HG03039 (cell line): ENCODE measurements around the gene CSNK1G1.
"Not testable (repeated sequence)": the region's sequence is repeated elsewhere in the genome, so short reads cannot be mapped to it uniquely, and the experiment has no call there.

Experiments used
- ATAC-seq: cut with Tn5 transposase; IDR thresholded peaks from one replicate; pipeline ENCODE4 v1.9.1; 2021; ENCODE audit warnings: mild to moderate bottlenecking, moderate library complexity; ENCODE audit not compliant: unreplicated experiment

The CSNK1G1 gene

GRCh38 chr15:64351265-64351664 is 4.7 kb downstream of the CSNK1G1 start:
- ATAC-seq, result no peak

GRCh38 chr15:64349375-64349774 is 6.6 kb downstream of the CSNK1G1 start:
- no peak for ATAC-seq

GRCh38 chr15:64348455-64348854 is 7.5 kb downstream of the CSNK1G1 start:
- ATAC-seq, result no peak

DNA sequence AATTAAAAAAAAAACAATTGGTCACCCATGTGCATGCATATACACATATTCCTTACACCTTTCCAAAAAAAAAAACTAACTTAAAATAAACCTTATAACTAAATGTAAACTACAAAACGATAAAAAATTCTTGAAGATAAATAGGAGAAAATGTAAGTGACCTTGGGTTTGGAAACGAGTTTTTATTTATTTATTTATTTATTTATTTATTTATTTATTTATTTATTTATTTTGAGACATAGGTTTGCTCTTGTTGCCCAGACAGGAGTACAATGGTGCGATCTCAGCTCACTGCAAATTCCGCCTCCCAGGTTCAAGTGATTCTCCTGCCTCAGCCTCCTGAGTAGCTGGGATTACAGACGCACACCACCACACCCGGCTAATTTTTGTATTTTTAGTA is 9.7 kb downstream of the CSNK1G1 start:
- ATAC-seq, result not testable (repeated sequence)

DNA sequence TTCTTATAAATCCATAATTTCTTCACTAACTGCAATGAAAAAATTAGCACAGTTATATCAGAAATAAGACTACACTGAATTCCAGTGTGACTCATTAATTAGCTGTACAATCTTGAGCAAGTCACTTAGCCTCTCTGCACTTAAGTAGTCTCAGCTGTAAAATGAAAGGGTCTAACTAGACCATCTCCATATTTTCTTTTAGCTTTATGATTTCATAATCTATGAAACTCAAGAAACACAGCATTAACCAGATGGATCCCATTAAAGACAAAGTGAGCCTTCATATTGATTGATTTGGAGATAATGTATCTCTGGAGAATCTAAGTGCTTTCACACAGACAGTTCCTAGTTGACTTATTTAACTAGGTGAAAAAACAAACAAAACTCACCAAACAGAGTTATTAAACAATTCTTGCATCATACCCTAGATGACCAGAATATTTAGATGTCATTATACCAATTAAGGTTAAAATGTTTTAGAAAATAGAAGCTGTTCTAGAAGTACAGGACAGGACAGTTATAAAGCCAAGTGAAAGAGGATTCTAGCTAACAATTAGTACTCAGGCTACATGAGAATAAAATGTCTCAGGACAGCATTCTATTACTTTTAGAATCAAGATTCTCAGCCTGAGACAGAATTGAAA is 11.2 kb downstream of the CSNK1G1 start:
- no peak for ATAC-seq

GRCh38 chr15:64343841-64344240 is 12.1 kb downstream of the CSNK1G1 start:
- ATAC-seq, result no peak

DNA sequence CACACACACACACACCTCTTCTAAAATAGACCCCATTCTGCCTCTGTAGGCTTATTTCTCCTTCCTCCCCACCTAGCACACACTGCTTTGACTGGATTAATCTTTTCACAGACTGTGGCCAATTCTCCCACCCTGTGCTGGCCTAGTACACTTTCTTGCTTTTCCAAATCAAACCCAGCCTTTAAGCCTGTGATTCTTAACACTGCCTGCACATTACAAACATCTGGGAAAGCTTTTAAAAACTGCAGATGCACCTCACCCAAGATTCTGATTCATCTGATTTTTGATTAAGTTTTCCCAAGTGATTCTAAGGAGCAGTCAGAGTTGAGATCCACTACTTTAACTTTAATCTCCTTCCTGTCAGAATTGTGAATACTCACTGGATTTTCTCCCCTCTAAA is 12.8 kb downstream of the CSNK1G1 start:
- ATAC-seq, result no peak

DNA sequence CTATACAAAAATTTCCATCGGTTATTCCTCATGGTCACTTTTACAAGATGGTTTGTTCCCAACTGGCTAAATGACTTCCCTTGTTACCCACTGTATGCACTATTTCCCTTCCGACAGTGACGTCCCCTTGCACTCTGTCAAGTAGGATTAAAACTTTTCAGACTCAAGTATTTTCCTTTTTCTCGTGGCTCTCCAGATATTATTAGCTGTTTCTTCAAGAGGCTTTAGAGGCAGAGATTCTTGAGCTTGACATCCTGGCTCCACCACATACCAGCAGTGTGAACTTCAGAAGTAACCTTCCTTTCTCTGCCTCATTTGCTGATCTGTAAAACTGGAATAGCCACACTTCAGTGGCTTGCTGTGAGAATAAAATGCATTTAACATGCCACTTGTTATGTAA is 14.0 kb downstream of the CSNK1G1 start:
- ATAC-seq, result no peak

DNA sequence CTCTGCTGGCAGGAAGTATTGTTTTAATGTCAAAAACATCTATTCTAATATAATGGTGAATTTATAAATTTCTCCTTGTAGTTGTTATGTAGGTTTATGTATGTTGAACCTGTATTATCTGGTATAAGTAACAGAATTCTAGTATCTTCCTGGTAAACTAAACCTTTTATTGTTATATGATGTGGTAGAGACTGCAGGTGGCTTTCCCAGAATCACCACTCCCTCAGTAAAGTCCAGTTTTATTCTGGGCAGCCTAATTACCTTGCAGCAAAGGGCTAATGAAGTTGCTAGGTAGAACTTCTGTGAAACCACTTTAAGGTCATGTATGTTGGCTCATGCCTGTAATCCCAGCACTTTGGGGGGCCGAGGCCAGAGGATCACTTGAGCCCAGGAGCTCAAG is 15.6 kb downstream of the CSNK1G1 start:
- no peak for ATAC-seq

DNA sequence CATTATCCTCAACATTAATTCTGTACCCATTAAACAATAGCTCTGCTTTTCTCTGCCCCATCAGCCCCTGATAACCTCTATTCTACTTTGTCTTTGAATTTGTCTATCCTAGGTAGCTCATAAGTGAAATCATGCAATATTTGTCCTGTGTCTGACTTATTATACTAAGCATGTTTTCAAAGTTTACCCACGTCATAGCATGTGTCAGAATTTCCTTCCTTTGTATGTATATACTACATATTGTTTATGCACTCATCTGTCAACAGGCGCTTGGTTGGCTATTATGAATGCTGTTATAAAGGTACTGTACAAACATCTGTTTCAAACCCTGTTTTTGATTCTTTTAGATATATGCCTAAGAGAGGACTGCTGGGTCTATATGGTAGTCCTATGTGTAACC is 18.2 kb downstream of the CSNK1G1 start:
- ATAC-seq, result no peak

GRCh38 chr15:64333986-64334929 is 21.7 kb downstream of the CSNK1G1 start:
- no peak for ATAC-seq

DNA sequence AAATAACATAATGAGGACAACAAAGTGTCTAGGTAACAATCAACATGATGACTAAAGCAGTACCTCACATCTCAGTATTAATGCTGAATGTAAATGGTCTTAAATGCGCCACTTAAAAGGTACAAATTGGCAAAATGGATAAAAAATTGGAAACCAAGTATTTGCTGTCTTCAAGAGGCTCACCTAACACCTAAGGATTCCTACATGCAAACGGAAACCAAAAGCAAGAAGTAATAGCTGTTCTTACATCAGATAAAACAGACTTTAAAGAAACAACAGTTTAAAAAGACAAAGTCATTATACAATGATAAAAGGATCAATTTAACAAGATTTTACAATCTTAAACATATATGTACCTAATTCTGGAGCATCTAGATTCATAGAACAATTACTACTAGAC is 22.5 kb downstream of the CSNK1G1 start:
- ATAC-seq, result no peak

- ATAC-seq, result not testable (repeated sequence)
These were observed 24.3 kb downstream of the CSNK1G1 start for GRCh38 chr15:64331668-64332067.

GRCh38 chr15:64326975-64327374 is 29.0 kb downstream of the CSNK1G1 start:
- not testable (repeated sequence) for ATAC-seq

DNA sequence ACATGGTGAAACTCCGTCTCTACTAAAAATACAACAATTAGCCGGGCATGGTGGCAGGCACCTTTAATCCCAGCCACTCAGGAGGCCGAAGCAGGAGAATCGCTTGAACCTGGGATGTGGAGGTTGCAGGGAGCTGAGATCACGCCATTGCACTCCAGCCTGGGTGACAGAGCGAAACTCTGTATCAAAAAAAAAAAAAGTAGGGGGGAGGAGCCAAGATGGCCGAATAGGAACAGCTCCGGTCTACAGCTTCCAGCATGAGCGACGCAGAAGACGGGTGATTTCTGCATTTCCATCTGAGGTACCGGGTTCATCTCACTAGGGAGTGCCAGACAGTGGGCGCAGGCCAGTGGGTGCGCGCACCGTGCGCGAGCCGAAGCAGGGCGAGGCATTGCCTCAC is 29.5 kb downstream of the CSNK1G1 start:
- not testable (repeated sequence) for ATAC-seq

DNA sequence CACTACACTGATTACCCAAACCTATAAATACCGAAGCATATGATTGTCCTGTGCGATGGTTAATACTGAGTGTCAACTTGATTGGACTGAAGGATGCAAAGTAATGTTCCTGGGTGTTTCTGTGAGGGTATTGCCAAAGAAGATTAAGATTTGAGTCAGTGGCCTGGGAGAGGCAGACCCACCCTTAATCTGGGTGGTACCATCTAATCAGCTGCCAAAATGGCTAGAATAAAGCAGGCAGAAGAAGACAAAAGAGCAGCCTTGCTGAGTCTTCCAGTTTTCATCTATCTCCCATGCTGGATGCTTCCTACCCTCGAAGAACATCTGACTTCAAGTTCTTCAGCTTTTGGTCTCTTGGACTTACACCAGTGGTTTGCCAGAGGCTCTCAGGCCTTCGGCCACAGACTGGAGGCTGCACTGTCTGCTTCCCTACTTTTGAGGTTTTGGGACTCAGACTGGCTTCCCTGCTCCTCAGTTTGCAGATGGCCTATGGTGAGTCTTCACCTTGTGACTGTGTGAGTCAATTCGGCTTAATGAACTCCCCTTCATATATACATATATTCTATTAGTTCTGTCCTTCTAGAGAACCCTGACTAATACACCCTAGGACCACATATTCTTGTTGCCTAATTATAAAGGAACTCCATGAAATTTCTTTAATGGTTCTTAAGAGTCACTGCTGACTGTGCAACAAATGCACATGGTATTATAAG is 31.7 kb downstream of the CSNK1G1 start:
- ATAC-seq, result no peak

- no peak for ATAC-seq
These were observed 40.8 kb downstream of the CSNK1G1 start for GRCh38 chr15:64315216-64315615.

DNA sequence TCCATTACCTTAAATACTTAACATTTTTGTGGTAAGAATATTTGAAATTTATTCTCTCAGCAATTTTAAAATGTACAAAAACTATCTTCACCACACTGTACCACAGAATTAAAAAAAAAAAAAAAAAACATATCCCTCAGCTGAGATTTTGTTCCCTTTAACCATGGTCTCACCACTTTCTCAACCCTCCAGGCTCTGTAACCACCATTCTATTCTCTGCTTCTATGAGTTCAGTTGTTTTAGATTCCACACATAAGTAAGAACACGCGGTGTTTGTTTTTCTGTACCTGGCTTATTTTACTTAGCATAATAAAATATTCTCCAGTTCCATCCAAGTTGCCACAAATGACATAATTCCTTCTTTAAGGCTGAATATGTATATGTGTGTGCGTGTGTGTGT is 41.5 kb downstream of the CSNK1G1 start:
- no peak for ATAC-seq

- no peak for ATAC-seq
These were observed 44.4 kb downstream of the CSNK1G1 start for GRCh38 chr15:64311566-64311965.

DNA sequence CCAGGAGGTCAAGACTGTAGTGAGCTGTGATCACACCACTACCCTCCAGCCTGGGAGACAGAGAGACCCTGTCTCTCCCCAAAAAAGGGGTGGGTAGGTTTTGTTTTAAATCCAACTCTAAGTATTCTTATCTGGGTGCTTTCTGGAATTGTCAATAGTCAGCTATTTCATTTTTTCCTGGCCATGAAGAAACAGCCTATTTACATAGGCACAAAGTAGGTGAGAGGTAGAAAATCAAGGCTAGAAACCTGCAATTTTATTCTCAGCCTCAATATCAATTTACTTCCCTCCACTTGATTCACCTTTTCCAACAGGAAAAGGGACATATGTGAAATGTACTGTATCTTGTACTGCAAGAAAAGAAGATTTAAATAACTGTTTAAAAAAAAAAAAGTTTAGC is 45.9 kb downstream of the CSNK1G1 start:
- ATAC-seq, result no peak

- no peak for ATAC-seq
These were observed 50.7 kb downstream of the CSNK1G1 start for GRCh38 chr15:64305261-64305660.

GRCh38 chr15:64289550-64289949 is 66.4 kb downstream of the CSNK1G1 start:
- ATAC-seq, result no peak
